ENCODE data around the gene PHLDA1. TPM values are rescaled to one million over a fixed set of nuclear protein-coding genes. Genes with fewer than 3 reads are reported as not detected.

Gene PHLDA1
- total and polyA plus RNA-seq, 10 of the 15 experiments (the other 5 are each of a cell fraction or from before 2014, with no cell fraction given), result 0.66 to 14.2 (median 1.3) TPM

DNA sequence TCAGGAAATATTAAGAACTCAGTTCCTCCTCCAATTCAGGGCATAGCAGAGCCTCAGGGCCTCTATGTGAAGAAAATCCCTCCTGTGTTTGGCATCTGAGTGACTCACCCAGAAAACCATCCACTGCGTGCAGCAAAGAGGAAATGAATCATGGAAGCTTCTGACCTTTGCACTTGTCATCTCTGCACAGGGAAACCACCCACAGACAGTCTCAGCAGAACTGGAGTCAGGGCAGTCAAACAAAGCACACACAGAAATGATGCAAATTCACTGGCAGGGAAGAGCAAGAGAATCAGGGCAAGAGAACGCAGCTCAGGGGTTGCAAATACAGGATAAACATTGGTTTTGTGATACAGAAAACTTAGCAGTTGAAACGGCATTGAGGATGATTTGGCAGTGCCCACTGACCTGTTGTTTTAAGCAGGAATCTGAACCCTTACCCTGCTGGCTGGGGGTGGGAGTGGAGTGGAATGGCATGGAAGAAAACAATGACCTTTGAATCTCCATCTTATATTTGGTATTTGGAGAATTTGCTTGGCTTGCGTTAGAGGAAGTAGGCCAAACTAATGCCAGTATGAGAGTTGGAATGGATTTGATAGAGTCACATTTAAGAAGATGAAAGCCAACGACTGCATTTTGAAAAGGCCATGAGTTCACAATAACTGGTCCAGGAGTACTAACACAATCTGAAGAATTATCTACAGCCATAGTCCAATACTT, 53.5 kb downstream of the PHLDA1 start (continued):
- TF ChIP-seq, protein P1, sequence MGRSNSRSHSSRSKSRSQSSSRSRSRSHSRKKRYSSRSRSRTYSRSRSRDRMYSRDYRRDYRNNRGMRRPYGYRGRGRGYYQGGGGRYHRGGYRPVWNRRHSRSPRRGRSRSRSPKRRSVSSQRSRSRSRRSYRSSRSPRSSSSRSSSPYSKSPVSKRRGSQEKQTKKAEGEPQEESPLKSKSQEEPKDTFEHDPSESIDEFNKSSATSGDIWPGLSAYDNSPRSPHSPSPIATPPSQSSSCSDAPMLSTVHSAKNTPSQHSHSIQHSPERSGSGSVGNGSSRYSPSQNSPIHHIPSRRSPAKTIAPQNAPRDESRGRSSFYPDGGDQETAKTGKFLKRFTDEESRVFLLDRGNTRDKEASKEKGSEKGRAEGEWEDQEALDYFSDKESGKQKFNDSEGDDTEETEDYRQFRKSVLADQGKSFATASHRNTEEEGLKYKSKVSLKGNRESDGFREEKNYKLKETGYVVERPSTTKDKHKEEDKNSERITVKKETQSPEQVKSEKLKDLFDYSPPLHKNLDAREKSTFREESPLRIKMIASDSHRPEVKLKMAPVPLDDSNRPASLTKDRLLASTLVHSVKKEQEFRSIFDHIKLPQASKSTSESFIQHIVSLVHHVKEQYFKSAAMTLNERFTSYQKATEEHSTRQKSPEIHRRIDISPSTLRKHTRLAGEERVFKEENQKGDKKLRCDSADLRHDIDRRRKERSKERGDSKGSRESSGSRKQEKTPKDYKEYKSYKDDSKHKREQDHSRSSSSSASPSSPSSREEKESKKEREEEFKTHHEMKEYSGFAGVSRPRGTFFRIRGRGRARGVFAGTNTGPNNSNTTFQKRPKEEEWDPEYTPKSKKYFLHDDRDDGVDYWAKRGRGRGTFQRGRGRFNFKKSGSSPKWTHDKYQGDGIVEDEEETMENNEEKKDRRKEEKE (IDR thresholded peaks at IDR 0.05), result no peak
- TF ChIP-seq PML (IDR thresholded peaks at IDR 0.05; ENCODE audit: low read length), result peak; percentile 80; the same call in 1 of the 2 replicates
- TF ChIP-seq ESRRA (IDR thresholded peaks at IDR 0.05; ENCODE audit: low read length), result no peak
- TF ChIP-seq NFYB (IDR thresholded peaks at IDR 0.05; ENCODE audit: insufficient read depth, low read depth, low read length), result no peak
- TF ChIP-seq, protein P2, sequence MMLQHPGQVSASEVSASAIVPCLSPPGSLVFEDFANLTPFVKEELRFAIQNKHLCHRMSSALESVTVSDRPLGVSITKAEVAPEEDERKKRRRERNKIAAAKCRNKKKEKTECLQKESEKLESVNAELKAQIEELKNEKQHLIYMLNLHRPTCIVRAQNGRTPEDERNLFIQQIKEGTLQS (IDR thresholded peaks at IDR 0.05; ENCODE audit: borderline replicate concordance, extremely low read depth, low read depth, low read length), result no peak
- TF ChIP-seq, protein P3, sequence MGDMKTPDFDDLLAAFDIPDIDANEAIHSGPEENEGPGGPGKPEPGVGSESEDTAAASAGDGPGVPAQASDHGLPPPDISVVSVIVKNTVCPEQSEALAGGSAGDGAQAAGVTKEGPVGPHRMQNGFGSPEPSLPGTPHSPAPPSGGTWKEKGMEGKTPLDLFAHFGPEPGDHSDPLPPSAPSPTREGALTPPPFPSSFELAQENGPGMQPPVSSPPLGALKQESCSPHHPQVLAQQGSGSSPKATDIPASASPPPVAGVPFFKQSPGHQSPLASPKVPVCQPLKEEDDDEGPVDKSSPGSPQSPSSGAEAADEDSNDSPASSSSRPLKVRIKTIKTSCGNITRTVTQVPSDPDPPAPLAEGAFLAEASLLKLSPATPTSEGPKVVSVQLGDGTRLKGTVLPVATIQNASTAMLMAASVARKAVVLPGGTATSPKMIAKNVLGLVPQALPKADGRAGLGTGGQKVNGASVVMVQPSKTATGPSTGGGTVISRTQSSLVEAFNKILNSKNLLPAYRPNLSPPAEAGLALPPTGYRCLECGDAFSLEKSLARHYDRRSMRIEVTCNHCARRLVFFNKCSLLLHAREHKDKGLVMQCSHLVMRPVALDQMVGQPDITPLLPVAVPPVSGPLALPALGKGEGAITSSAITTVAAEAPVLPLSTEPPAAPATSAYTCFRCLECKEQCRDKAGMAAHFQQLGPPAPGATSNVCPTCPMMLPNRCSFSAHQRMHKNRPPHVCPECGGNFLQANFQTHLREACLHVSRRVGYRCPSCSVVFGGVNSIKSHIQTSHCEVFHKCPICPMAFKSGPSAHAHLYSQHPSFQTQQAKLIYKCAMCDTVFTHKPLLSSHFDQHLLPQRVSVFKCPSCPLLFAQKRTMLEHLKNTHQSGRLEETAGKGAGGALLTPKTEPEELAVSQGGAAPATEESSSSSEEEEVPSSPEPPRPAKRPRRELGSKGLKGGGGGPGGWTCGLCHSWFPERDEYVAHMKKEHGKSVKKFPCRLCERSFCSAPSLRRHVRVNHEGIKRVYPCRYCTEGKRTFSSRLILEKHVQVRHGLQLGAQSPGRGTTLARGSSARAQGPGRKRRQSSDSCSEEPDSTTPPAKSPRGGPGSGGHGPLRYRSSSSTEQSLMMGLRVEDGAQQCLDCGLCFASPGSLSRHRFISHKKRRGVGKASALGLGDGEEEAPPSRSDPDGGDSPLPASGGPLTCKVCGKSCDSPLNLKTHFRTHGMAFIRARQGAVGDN (IDR thresholded peaks at IDR 0.05), result peak; percentile 98
- TF ChIP-seq SMAD1 (IDR thresholded peaks at IDR 0.05; ENCODE audit: low read depth, partially characterized antibody), result no peak
- TF ChIP-seq FOS (IDR thresholded peaks at IDR 0.05; ENCODE audit: borderline replicate concordance, extremely low read depth, insufficient read length), result no peak
- TF ChIP-seq TBL1XR1 (IDR thresholded peaks at IDR 0.05; ENCODE audit: low read depth, low read length), result peak; percentile 65; the same call in 1 of the 2 replicates
- no peak for TF ChIP-seq POLR2AphosphoS2 (IDR thresholded peaks at IDR 0.05; ENCODE audit: low read depth, low read length)
- TF ChIP-seq TAF1 (IDR thresholded peaks at IDR 0.05; ENCODE audit: borderline replicate concordance, low read depth, low read length), result no peak
- no peak for TF ChIP-seq RBBP5 (conservative IDR thresholded peaks at IDR 0.05)
- TF ChIP-seq, protein P4, sequence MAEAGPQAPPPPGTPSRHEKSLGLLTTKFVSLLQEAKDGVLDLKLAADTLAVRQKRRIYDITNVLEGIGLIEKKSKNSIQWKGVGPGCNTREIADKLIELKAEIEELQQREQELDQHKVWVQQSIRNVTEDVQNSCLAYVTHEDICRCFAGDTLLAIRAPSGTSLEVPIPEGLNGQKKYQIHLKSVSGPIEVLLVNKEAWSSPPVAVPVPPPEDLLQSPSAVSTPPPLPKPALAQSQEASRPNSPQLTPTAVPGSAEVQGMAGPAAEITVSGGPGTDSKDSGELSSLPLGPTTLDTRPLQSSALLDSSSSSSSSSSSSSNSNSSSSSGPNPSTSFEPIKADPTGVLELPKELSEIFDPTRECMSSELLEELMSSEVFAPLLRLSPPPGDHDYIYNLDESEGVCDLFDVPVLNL (IDR thresholded peaks at IDR 0.05; ENCODE audit: low read depth, low read length), result no peak
- TF ChIP-seq CHD1 (IDR thresholded peaks at IDR 0.05; ENCODE audit: low read depth, low read length), result no peak
- peak; percentile 78 to 80 for TF ChIP-seq BHLHE40 (IDR thresholded peaks at IDR 0.05; ENCODE audit: borderline replicate concordance in 1 of 2, low read depth in 2 of 2, low read length in 1 of 2)
- TF ChIP-seq, protein P5, sequence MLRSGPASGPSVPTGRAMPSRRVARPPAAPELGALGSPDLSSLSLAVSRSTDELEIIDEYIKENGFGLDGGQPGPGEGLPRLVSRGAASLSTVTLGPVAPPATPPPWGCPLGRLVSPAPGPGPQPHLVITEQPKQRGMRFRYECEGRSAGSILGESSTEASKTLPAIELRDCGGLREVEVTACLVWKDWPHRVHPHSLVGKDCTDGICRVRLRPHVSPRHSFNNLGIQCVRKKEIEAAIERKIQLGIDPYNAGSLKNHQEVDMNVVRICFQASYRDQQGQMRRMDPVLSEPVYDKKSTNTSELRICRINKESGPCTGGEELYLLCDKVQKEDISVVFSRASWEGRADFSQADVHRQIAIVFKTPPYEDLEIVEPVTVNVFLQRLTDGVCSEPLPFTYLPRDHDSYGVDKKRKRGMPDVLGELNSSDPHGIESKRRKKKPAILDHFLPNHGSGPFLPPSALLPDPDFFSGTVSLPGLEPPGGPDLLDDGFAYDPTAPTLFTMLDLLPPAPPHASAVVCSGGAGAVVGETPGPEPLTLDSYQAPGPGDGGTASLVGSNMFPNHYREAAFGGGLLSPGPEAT (IDR thresholded peaks at IDR 0.05; ENCODE audit: low read depth), result peak; percentile 97
- TF ChIP-seq HCFC1 (IDR thresholded peaks at IDR 0.05; ENCODE audit: low read length), result 0 out of 2 replicates have a peak, but pooled peaks have one; percentile 49
- TF ChIP-seq MEF2A (IDR thresholded peaks at IDR 0.05; ENCODE audit: insufficient read depth, low read depth, low read length), result peak; percentile 84
